NCI-H187 treated with DMSO at 0.1 percent for 48 hours (cell line): ENCODE data around the gene EXOG.

Source experiments
- DNase-seq: peaks from one replicate; lab custom pipeline; 2025; lab: John Stamatoyannopoulos, UW

Gene EXOG

GRCh38 chr3:38510631-38511030, 14.5 kb downstream of the EXOG start:
- DNase-seq = no peak

- DNase-seq = no peak
Measured at GRCh38 chr3:38511546-38511945, 15.4 kb downstream of the EXOG start.

DNA sequence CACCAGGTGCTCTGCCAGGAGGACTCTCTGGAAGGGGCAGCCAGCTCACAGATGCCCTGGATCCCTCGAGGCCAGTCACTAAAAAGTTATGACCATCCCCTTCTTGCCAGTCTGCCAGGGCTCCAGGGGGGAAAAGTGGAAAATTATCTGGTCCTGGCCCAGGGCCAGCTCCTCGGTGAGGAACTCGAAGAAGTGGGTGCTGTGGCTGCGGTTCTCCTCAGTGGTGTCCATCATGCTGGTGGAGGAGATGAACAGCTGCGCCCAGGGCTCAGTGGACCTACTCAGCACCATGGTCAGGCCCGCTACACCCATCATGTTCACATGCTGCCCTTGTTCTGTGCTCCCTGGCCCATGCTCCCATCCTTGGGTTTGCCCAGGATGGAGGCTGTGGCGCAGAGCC, 19.2 kb downstream of the EXOG start:
- no peak for DNase-seq

GRCh38 chr3:38516669-38517068, 20.5 kb downstream of the EXOG start:
- DNase-seq = no peak

DNA sequence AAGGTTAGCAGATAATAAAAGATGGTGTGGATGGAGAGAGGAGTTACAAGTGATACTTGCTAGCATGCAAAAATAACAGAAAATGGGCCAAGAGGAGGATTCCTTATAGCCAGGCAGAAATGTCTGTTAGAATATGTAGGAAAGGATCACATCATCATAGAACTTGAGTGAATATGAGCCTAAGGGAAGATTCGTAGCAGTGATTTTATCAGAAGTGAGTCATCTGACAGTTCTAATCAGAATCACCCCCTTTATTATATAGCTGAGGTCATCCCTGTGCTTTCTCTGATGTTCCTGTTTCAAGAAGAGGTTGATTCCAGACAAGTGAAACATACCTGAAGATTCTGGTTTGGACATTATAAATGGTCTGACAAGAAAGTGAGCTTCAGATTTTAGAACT, 22.9 kb downstream of the EXOG start:
- no peak for DNase-seq

DNA sequence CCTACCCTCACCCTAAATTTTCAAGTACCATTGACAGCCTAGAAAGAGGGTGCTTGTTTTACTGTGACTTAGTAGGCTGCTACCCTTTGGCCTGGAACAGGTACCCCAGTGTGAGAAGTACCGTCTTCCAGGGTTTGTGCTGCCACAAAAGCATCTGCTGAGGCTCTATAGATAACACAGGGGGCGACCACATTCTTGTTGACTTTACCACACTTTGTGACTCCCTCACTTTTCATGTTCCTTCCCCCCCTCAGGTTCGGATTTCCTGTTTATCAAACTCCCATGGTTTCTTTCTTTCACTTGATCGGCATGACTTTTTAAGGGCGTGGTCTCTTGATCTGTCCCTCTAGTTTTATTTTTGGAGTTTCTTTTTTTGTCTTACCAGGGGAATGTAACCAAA, 23.5 kb downstream of the EXOG start:
- DNase-seq = no peak

- peak; percentile 18 for DNase-seq
Measured at GRCh38 chr3:38521391-38521987, 25.3 kb downstream of the EXOG start.

DNA sequence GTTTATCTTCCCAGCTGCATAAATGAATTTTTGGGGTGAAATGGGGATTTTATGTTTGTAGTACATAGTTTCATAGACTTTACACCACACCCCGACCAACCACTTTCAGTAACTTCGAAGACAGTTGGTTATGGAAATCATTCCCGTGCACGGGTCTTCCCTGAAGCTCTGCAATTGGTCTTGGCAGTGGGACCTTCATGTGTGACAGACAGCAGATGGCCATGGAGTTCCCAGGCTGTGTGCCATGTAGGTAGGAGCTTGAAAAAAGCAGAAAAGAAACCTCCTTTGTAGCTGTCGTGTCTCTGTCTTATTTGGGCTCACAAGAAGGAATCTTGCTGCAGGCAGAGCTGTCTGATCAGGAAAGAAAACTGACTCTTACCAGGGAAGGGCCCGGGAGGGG, 25.9 kb downstream of the EXOG start:
- no peak for DNase-seq

GRCh38 chr3:38524141-38524739, 28.1 kb downstream of the EXOG start:
- no peak for DNase-seq

DNA sequence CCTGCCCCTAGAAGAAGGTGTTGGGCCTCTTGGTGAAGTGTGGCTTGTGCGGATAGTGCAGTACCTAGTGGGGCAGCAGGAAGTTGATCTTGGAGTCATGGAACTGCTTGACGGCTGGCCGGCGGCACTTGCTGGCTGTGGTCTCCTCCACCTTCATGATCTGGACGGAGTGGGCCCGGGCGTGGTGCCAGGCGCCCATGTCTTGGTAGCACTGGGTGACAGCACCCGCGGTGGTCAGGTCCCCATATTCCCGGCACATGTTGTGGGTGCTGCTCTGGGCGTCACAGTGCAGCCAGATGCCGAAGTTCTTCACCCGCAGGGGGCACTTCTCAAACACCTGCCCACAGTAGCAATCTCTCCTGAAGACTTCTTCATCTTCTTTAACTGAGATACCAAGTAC, 30.7 kb downstream of the EXOG start:
- no peak for DNase-seq

GRCh38 chr3:38528457-38528856, 32.3 kb downstream of the EXOG start:
- no peak for DNase-seq

- no peak for DNase-seq
Measured at GRCh38 chr3:38532529-38532928, 36.4 kb downstream of the EXOG start.

GRCh38 chr3:38533285-38533976, 37.3 kb downstream of the EXOG start:
- no peak for DNase-seq

GRCh38 chr3:38534180-38534579, 38.0 kb downstream of the EXOG start:
- DNase-seq = no peak

GRCh38 chr3:38534604-38535003, 38.5 kb downstream of the EXOG start:
- DNase-seq = no peak

- DNase-seq = no peak
Measured at GRCh38 chr3:38536671-38537070, 40.5 kb downstream of the EXOG start.

DNA sequence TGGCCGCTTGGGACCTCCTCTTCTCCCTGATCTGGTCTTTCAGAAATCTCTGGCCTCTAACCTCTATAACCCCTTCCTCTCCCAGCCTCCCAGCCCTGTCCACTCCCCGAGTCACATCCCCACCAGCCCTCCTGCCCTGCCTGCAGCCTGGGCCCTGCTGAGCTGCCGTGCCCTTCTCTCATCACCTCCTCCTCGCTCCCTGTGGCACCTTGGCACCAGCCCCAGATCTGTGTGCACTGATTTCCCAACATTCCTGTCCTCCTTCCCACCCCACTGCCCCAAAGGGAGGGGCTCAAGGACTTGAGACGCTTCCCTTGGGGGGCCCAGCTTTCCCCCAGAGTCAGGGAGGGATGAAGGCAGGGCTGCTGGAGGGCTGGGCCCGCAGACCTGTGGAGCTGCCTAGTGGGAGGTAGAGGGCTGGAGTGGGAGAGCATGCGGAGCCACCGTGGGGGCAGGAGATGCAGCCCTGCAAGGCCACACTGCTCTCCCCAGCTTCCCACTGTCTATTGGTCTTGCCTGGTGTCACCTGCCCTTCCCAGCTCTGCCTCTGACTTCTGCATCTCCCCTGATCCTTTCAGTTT, 42.7 kb downstream of the EXOG start:
- no peak for DNase-seq

DNA sequence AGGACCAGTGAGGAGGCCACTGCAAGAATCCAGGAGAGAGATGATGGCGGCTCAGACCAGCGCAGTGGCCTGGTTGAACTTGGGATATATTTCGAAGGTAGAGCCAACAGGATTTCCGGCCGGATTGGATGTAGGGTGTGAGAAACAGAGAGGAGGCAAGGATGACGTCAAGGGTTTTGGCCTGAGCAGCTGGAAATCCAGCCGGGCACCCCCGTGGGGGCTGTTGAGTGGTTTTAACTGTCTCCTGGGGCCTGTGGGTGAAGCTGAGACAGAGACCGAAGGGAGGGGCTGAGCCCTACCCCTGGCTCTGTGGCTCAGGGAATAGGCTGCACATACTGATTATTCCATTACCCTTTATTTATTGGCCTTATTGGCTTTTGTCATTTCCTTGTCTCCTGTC, 45.7 kb downstream of the EXOG start:
- no peak for DNase-seq

DNA sequence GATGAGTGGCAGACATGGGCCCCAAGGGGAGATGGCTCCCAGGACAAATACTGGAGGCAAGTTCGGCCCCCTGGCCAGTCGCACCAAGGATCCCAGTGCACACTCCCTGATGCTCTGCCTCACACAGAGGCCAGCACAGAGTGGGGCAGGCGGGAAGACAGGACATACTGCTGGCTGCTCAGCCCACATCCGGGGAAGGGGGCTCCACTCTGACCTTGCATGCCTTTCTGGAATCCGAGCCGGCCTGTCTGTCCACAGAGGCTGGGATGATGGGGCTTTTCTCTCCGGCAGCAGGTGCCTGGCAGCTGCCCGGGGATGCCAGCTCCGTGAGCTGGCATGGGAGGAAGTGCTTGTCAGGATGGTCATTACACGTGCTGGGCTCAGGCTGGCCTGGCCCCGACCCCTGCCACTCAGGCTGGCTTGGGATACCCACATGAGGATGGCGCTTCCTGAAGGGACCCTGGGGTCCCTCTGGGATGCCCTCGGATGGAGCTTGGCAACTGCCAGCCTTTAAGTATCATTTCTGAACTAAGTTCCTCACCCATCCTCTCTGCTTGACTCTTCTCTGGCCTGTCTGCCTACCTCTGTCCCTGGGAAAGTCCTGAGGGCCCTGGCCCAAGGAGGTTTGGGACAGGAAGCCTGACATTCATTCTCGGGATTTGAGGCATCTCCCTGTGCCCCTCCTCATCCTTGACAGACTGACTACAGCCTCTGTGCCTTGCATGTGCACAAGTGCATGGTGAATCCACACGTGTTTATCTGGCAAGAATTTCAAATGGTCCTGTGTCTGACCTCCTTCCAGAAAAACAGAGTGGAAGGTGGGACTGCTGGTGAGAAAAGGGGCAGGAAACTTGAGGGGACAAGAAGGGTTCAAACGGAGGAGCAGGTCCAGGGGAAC, 46.5 kb downstream of the EXOG start:
- DNase-seq = no peak

DNA sequence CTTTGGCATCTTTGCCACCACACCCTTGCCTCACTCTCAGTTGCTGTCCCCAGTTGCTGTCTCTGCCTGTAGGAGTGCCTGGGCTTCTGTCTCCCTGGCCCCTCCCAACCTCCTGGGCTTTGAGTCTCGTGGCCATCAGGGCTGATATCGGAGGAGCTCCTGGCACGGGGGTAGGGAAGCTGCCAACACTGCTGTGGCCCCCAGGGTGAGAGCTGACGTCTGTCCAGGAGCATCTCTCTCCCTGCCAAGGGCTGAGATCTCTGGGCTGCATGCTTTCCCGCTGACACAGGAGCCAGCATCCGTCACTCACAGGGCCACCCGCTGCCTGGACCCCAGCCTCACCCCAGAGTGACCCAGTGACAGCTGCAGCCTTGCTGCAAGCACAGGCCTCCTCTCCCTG, 47.4 kb downstream of the EXOG start:
- no peak for DNase-seq

GRCh38 chr3:38544926-38545325, 48.8 kb downstream of the EXOG start:
- DNase-seq = no peak

DNA sequence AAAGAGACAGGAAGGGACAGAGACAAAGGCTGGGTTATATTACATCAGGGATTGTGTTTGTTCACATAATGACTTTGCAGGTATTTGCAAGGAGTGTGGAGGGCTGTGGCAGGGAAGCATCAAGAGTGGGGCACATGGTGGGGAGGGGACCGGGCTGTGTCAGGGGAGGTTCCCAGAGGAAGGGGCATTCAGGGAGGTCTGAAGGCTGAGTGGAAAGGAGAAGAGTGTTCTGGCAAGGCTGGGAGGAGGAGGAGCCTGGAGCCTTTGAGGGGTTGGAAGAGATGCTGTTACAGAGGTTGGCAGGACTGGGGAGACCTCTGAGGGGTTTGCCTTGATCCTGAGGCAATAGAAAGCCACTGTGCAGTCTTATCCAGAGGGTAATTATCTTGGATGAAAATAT, 49.4 kb downstream of the EXOG start:
- DNase-seq = no peak
